Left renal pelvis (tissue), 4 donors: ENCODE data around the gene DDX17. TPM values are rescaled to one million over a fixed set of nuclear protein-coding genes. Genes with fewer than 3 reads are reported as not detected.

ENCODE experiments used
- DNase-seq, 4 donors: peaks; one replicate each; pipeline ENCODE4 v3.0.0-alpha.2; 2013; ENCODE audit warnings: low read depth in 4 of 4, low spot score in 3 of 4
- polyA plus RNA-seq, 4 donors: library from polyadenylated mRNA; unstranded; fragments of 120-200 nt; gene quantifications; one replicate each; pipeline ENCODE4 v1.2.1, GENCODE V29; 2013; ENCODE audit not compliant: insufficient read length in 4 of 4

Gene DDX17
- polyA plus RNA-seq, 4 donors, result 639 to 1,046 (median 846) TPM

GRCh38 chr22:38451864-38452263 lies 54.2 kb downstream of the DDX17 start:
- no peak for DNase-seq

GRCh38 chr22:38451404-38451803 lies 54.7 kb downstream of the DDX17 start:
- no peak for DNase-seq

- DNase-seq, result no peak
Measured at GRCh38 chr22:38450234-38450797, 55.8 kb downstream of the DDX17 start.

DNA sequence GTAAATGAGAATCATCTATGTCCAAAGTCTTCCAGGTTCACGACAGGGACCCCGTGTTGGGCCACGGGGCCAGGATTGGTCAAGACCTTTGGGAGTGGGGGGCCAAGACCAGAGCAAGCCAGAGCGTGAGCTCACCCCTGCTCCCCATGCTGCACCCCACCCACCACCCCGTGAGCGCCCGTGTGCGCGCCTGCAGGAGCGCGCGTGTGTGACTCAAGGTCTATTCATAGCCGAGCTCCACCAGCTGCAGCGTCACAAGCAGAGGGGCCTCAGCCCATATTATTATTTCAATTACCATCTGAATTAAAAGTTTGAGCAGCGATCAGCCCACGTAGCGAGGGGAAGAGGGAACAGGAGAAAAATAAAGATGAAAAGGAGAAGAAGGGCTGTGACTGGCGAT lies 56.3 kb downstream of the DDX17 start:
- DNase-seq, result no peak

GRCh38 chr22:38448945-38449745 lies 57.0 kb downstream of the DDX17 start:
- no peak for DNase-seq

GRCh38 chr22:38446018-38446601 lies 60.0 kb downstream of the DDX17 start:
- DNase-seq, result no peak

DNA sequence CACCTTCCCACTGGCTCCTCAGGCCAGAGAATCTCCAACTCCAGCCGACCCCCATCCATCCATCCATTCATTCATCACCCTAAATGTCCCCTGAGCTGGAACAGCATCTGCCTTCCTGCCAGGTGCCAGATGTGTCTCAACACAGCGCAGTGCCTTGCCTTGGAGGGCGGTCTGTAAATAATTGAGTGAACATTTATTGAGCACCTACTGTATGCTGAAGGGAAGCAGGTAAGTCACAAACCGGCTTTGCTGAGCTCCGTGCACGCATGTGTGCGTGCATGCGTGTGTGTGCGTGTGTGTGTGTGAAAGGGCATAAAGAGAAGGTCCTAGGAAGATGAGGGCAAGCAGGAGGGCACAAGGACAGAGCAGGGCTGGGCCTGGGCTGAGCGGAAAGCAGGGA lies 61.3 kb downstream of the DDX17 start:
- no peak for DNase-seq

DNA sequence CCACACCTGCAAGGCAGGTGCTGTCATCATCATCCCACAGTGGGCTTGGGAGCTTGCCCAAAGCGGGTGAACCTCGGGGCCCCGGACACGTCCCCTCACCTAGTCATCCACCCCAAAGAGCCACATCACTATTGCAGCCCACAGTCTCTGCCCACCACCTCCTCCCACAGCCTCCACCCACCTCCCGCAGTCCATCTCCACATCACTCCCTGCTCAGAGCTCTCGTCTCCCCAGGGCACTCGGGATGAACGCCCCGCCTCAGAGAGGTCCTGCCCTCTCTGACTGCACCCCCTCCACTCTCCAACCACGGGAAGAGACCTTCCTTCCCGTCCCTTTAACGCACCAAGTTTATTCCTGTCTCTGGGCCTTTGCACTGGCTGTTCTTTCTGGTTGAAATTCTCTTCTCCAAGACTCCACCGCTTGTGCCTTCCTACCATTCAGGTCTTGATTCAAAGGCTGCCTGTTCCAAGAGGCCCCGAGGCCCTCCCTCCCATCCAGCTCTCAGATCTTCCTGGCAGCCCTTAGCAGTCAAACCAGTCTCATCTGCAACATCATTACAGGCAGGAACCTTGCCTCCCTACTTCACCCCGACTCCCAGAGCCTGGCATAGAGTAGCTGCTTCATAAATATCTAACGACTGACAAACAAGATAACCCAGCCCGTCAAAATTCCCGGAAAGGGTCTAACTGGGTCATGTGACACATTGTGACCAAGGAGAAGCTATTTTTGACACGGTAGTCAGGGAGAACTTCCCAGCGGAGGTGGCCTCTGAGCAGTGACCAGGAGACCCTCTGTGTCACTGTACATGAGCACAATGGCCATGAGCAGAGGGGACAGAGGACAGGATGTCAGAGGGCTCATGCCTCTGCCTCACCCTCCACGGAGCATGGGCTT lies 62.2 kb downstream of the DDX17 start:
- no peak for DNase-seq

DNA sequence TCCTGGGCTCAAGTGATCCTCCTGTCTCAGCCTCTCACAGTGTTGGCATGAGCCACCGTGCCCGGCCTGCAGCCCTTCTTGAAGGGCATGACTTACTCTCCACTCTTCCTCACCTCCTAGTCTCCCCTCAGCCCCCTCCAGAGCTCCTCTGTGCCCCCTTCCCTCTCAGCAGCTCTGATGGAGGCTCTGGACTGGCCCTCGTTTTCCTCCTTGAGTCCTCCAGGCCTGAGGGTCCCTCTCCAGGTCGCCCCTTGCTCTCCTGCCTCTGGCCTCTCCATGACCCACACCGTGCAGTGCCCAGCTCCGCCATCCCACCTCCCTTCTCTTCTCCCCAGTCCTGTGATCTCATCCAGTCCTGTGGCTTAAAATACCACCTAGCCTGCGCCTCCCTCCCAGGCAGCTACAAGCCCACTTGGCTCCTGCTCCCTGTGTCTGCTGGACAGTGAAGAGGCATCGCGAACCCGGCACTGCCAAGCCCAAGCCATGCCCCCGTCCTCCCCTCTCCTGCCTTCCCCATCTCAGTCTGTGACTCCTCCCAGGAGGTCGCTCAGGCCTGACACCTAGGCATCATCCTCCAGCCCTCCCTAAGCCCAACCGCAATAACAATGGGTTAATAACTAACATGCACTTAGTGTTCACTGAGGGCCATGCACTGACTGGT lies 63.0 kb downstream of the DDX17 start:
- DNase-seq, result no peak

DNA sequence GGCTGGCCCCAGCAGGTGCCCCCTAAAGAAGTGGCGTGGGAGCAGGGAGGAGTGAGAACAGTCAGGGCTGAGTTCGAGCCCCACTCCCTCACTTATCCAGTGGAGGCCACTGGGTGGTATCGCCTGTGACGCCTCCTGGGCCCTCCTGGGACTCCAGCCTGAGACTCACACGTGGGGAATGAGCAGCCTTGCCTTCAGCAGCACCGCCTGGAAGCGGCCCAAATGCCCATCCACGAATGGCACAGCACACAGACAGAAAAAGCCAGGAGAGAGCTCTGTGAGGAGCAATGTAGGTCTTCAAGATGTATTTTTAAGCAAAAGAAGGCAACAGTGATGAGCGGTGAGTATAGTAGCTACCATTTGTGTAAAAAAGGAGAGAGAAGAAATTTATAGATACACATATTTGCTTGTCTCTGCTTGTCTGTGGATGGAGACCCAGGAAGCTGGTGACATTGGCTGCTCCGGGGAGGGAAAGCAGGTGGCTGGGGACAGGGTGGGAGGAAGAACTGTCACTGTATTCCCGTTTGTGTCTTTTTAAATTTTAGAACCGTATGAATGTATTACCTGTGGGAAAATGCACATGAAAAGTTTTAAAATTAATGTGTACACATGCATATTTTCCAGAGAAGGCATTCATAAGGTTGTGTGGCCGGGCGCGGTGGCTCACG lies 64.4 kb downstream of the DDX17 start:
- DNase-seq, result no peak

GRCh38 chr22:38440747-38441350 lies 65.3 kb downstream of the DDX17 start:
- no peak for DNase-seq

DNA sequence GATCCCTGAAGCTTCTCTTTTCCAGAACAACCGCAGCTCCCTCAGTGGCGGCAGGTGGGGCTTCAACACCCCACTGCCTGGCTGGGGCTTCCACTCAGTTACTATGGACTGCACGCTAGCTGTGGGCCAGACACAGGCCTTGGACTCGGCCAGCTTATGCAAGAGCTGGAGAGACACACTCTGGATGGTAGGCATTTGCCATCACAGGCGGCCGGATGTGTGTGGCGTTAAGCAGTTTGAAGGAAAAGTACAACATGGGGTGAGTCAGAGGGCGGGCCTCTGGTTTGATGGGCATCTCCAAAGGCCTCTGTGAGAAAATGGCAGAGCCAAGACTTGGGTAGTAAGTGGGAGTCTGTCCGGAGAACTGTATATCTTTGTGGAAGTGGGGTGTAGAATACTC lies 68.7 kb downstream of the DDX17 start:
- no peak for DNase-seq

DNA sequence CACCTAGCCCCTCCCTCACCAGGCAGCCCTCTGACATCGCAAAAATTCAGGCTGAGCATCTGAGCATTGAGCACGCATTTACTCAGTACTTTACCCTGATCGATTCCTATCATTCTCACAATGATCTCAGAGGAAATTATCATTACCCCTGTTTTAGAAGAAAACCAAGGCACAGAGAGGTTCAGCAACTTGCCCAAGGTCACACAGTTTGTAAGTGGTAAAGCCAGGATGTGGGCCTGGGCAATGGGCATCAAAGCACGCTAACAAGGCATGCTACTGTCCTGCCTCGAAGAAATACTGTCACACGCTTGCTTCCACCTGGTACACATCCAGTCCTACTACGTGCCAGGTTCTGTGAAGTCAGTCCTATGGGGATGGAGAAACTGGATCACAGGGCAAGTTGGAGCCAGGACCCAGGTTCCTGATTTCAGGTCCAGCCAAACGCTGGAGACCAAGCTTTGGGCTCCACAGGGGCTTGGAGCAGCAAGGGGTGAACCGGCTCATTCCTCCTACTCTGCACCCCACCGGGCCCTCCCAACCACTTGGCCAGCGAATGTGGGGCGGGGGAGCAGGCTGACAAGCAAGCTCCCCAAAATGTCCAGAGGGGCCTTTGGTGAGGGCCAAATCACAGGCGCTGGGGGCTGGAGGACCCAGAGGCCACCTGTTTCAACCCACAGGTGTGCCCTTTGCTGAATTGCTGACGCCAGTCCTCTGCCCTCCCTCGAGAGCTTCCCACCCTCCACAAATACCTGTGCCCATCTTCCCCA lies 69.3 kb downstream of the DDX17 start:
- no peak for DNase-seq

- DNase-seq, result no peak
Measured at GRCh38 chr22:38435965-38436364, 70.1 kb downstream of the DDX17 start.

DNA sequence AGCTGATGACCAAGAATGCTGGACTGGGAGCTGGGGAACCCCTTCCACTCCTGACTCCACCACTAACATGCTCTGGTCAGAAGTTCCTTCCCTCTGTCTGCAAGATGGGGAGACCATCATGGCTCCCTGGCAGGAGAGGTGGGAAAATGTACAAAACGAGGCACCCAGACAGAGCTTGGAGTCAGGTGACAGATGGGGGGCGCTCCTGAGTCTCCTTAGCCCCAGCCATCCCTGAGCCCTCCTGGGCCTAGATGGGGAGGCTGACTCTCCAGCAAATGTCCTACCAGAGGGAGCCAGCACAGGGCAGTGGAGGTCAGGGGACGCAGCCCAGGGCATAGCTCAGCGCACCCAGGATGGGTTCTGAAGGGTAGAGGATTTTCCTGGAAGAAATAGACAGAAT lies 71.1 kb downstream of the DDX17 start:
- no peak for DNase-seq

DNA sequence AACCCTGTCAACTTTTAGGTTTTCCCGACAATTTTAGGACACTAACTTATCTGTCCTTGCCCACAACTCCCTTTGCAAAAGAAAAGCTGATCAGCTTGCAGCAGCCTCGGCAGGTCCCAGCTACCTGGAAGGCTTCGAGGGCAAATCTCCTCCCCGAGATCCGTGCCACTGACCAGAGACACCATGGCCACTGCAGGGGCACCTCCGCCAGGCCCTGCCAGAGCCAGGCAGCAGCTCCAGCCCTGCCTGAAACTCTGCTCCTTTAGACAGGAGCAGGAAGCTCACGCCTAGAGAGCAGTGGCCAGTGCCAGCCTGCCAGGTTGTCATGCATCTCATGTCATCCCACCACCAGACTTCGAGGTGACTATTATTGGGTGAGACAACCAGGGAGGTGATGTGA lies 72.2 kb downstream of the DDX17 start:
- DNase-seq, result no peak
